Activated T-cell treated with anti-CD3 and anti-CD28 coated beads, Interleukin-2, amount 50 U/mL, for 1 hour (primary cell): ENCODE results near the gene FAM193A.
"Not testable (repeated sequence)": the region's sequence is repeated elsewhere in the genome, so short reads cannot be mapped to it uniquely, and the experiment has no call there.

Experiments
- DNase-seq: peaks from one replicate; pipeline ENCODE4 v3.0.0-alpha.2; 2020

Gene FAM193A

GRCh38 chr4:2731907-2732317, 195.5 kb downstream of the FAM193A start:
- DNase-seq: no peak

GRCh38 chr4:2732526-2732925, 196.1 kb downstream of the FAM193A start:
- no peak for DNase-seq

GRCh38 chr4:2733001-2733843, 196.8 kb downstream of the FAM193A start:
- no peak for DNase-seq

GRCh38 chr4:2733844-2734574, 197.6 kb downstream of the FAM193A start:
- no peak for DNase-seq

- no peak for DNase-seq
Measured at GRCh38 chr4:2734612-2735011, 198.2 kb downstream of the FAM193A start.

- no peak for DNase-seq
Measured at GRCh38 chr4:2735869-2736268, 199.4 kb downstream of the FAM193A start.

- DNase-seq: not testable (repeated sequence)
Measured at GRCh38 chr4:2738296-2738695, 201.8 kb downstream of the FAM193A start.

- no peak for DNase-seq
Measured at GRCh38 chr4:2741626-2742025, 205.2 kb downstream of the FAM193A start.

- DNase-seq: no peak
Measured at GRCh38 chr4:2742081-2742822, 205.8 kb downstream of the FAM193A start.

GRCh38 chr4:2742823-2743517, 206.5 kb downstream of the FAM193A start:
- DNase-seq: no peak

GRCh38 chr4:2743518-2744445, 207.3 kb downstream of the FAM193A start:
- DNase-seq: no peak

- DNase-seq: no peak
Measured at GRCh38 chr4:2744576-2745270, 208.3 kb downstream of the FAM193A start.

- DNase-seq: no peak
Measured at GRCh38 chr4:2745516-2745915, 209.1 kb downstream of the FAM193A start.

- peak; percentile 73 for DNase-seq
Measured at GRCh38 chr4:2745981-2746806, 209.7 kb downstream of the FAM193A start.

- DNase-seq: no peak
Measured at GRCh38 chr4:2746891-2747695, 210.6 kb downstream of the FAM193A start.

- DNase-seq: no peak
Measured at GRCh38 chr4:2750719-2751605, 214.5 kb downstream of the FAM193A start.

GRCh38 chr4:2753436-2753835, 217.0 kb downstream of the FAM193A start:
- no peak for DNase-seq
